ENCODE data around the gene SPDYA. TPM values are rescaled to one million over a fixed set of nuclear protein-coding genes. Genes with fewer than 3 reads are reported as not detected.
A peak's percentile ranks its signal among the peaks of the same experiment; 100 is the strongest.

SPDYA gene
- total and polyA plus RNA-seq, 2 of the 13 experiments (the other 11 are each of a cell fraction or from before 2014, with no cell fraction given): 0.32 to 0.75 TPM

GRCh38 chr2:28870146-28870891, 59.7 kb downstream of the SPDYA start, which contains the start of gene TRMT61B (continued):
- TF ChIP-seq, protein P1, sequence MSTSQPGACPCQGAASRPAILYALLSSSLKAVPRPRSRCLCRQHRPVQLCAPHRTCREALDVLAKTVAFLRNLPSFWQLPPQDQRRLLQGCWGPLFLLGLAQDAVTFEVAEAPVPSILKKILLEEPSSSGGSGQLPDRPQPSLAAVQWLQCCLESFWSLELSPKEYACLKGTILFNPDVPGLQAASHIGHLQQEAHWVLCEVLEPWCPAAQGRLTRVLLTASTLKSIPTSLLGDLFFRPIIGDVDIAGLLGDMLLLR (CRISPR knock-in tag; IDR thresholded peaks at IDR 0.05): peak; percentile 92
- TF ChIP-seq KAT8 (CRISPR knock-in tag; IDR thresholded peaks at IDR 0.05): peak; percentile 100
- peak; percentile 71 for TF ChIP-seq ZNF776 (CRISPR knock-in tag; IDR thresholded peaks at IDR 0.05)
- TF ChIP-seq JUNB (CRISPR knock-in tag; IDR thresholded peaks at IDR 0.05; ENCODE audit: borderline replicate concordance): no peak
- peak; percentile 22; the same call in 1 of the 2 replicates for TF ChIP-seq EHMT2 (IDR thresholded peaks at IDR 0.05; ENCODE audit: borderline replicate concordance, low read depth, low read length)
- TF ChIP-seq, protein P2, sequence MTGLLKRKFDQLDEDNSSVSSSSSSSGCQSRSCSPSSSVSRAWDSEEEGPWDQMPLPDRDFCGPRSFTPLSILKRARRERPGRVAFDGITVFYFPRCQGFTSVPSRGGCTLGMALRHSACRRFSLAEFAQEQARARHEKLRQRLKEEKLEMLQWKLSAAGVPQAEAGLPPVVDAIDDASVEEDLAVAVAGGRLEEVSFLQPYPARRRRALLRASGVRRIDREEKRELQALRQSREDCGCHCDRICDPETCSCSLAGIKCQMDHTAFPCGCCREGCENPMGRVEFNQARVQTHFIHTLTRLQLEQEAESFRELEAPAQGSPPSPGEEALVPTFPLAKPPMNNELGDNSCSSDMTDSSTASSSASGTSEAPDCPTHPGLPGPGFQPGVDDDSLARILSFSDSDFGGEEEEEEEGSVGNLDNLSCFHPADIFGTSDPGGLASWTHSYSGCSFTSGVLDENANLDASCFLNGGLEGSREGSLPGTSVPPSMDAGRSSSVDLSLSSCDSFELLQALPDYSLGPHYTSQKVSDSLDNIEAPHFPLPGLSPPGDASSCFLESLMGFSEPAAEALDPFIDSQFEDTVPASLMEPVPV (CRISPR knock-in tag; IDR thresholded peaks at IDR 0.05): peak; percentile 74; the same call in 1 of the 2 replicates
- 0 out of 2 replicates have a peak, but pooled peaks have one; percentile 49 for TF ChIP-seq ZSCAN20 (CRISPR knock-in tag; IDR thresholded peaks at IDR 0.05; ENCODE audit: borderline replicate concordance)
- peak; percentile 82; the same call in 1 of the 2 replicates for TF ChIP-seq ZNF576 (CRISPR knock-in tag; IDR thresholded peaks at IDR 0.05)
- peak; percentile 93 for TF ChIP-seq SP4 (CRISPR knock-in tag; IDR thresholded peaks at IDR 0.05)
- peak; percentile 59; the same call in 1 of the 2 replicates for TF ChIP-seq ZMYM3 (CRISPR knock-in tag; IDR thresholded peaks at IDR 0.05)
- peak; percentile 100 for TF ChIP-seq ATF1 (CRISPR knock-in tag; IDR thresholded peaks at IDR 0.05)
- TF ChIP-seq ZNF546 (CRISPR knock-in tag; conservative IDR thresholded peaks at IDR 0.05): no peak; the same call in none of the 2 replicates
- TF ChIP-seq, protein P3, sequence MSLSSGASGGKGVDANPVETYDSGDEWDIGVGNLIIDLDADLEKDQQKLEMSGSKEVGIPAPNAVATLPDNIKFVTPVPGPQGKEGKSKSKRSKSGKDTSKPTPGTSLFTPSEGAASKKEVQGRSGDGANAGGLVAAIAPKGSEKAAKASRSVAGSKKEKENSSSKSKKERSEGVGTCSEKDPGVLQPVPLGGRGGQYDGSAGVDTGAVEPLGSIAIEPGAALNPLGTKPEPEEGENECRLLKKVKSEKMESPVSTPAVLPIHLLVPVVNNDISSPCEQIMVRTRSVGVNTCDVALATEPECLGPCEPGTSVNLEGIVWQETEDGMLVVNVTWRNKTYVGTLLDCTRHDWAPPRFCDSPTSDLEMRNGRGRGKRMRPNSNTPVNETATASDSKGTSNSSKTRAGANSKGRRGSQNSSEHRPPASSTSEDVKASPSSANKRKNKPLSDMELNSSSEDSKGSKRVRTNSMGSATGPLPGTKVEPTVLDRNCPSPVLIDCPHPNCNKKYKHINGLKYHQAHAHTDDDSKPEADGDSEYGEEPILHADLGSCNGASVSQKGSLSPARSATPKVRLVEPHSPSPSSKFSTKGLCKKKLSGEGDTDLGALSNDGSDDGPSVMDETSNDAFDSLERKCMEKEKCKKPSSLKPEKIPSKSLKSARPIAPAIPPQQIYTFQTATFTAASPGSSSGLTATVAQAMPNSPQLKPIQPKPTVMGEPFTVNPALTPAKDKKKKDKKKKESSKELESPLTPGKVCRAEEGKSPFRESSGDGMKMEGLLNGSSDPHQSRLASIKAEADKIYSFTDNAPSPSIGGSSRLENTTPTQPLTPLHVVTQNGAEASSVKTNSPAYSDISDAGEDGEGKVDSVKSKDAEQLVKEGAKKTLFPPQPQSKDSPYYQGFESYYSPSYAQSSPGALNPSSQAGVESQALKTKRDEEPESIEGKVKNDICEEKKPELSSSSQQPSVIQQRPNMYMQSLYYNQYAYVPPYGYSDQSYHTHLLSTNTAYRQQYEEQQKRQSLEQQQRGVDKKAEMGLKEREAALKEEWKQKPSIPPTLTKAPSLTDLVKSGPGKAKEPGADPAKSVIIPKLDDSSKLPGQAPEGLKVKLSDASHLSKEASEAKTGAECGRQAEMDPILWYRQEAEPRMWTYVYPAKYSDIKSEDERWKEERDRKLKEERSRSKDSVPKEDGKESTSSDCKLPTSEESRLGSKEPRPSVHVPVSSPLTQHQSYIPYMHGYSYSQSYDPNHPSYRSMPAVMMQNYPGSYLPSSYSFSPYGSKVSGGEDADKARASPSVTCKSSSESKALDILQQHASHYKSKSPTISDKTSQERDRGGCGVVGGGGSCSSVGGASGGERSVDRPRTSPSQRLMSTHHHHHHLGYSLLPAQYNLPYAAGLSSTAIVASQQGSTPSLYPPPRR (CRISPR knock-in tag; IDR thresholded peaks at IDR 0.05; ENCODE audit: borderline replicate concordance): peak; percentile 68
- TF ChIP-seq JUND (CRISPR knock-in tag; IDR thresholded peaks at IDR 0.05): no peak
- peak; percentile 60; the same call in 1 of the 2 replicates for TF ChIP-seq PRMT3 (CRISPR knock-in tag; IDR thresholded peaks at IDR 0.05; ENCODE audit: borderline replicate concordance, low read depth)
- TF ChIP-seq SP5 (CRISPR knock-in tag; IDR thresholded peaks at IDR 0.05; ENCODE audit: borderline replicate concordance, low read depth): peak; percentile 85
- TF ChIP-seq ZNF264 (CRISPR knock-in tag; IDR thresholded peaks at IDR 0.05): peak; percentile 15; the same call in 1 of the 2 replicates
- peak; percentile 75; the same call in 1 of the 2 replicates for TF ChIP-seq ZNF674 (CRISPR knock-in tag; IDR thresholded peaks at IDR 0.05; ENCODE audit: low read depth)
- TF ChIP-seq TP53 (CRISPR knock-in tag; conservative IDR thresholded peaks at IDR 0.05): peak; percentile 78; the same call in 1 of the 2 replicates
- TF ChIP-seq HMG20B (CRISPR knock-in tag; conservative IDR thresholded peaks at IDR 0.05): peak; percentile 76; the same call in 1 of the 2 replicates
- TF ChIP-seq SIN3A (IDR thresholded peaks at IDR 0.05; ENCODE audit: borderline replicate concordance, low read depth, low read length): peak; percentile 95
- TF ChIP-seq XRCC5 (optimal IDR thresholded peaks at IDR 0.05; ENCODE audit: low read length): peak; percentile 98
- peak; percentile 64; the same call in 1 of the 2 replicates for TF ChIP-seq MEIS2 (CRISPR knock-in tag; IDR thresholded peaks at IDR 0.05)

Data from HepG2 (cell line).